HepG2 (cell line): Measurements from ENCODE around the gene PNKP. TPM values are rescaled to one million over a fixed set of nuclear protein-coding genes. Genes with fewer than 3 reads are reported as not detected.

Experiments used
- ATAC-seq: fragments of 200-7000 bp; cut with Tn5 transposase; 3 replicates; pipeline ENCODE4 v1.9.1; 2020; ENCODE audit warnings: mild to moderate bottlenecking, moderate library complexity
- BruUV-seq: library from RNA; stranded (reverse); fragments of 400-500 nt; replicated peaks from 2 replicates; lab custom pipeline; 2021; lab: Mats Ljungman, UMichigan
- CTCF ChIA-PET: fragments of 300-600 bp; formaldehyde crosslinking; extraction: SDS; loops from one replicate; lab custom pipeline; 2021; ENCODE audit warnings: low total read pairs, inconsistent platforms, low intra/inter-chr PET ratio; lab: Yijun Ruan, JAX
- POLR2A ChIA-PET: fragments of 350-600 bp; sonication (Branson Sonifier 250); formaldehyde crosslinking; loops from one replicate; lab custom pipeline; 2020; ENCODE audit warnings: antibody characterized with exemption, inconsistent platforms; lab: Yijun Ruan, JAX
- DNase-seq: peaks from one replicate; pipeline ENCODE4 v3.0.0-alpha.2; 2015; ENCODE audit warnings: low spot score
- FAIRE-seq: peaks from 3 replicates; lab custom pipeline; 2011; peaks lifted over from hg19 to GRCh38; lab: Jason Lieb, UNC
- H2AFZ ChIP-seq: one replicate; pipeline ENCODE4 v1.6.1; 2011; ENCODE audit warnings: low read length, inconsistent platforms
- H3K27ac ChIP-seq: fragments of 300-600 bp; 3 replicates; pipeline ENCODE4 v1.8.0; 2011; ENCODE audit warnings: mixed run types, mild to moderate bottlenecking, mixed read lengths, low read length, inconsistent platforms; ENCODE audit not compliant: insufficient read depth; ENCODE audit errors: extremely low read length
- H3K27me3 ChIP-seq, 2 experiments: fragments of 200-600 bp in 1 of 2; 2 replicates in 1 of 2; 3 replicates in 1 of 2; pipeline versions ENCODE4 v1.6.0 to v1.8.0; 2011; ENCODE audit warnings: low read length in 2 of 2, mild to moderate bottlenecking in 2 of 2, moderate library complexity in 2 of 2, inconsistent platforms in 1 of 2; ENCODE audit not compliant: insufficient read depth in 2 of 2, control insufficient read depth in 1 of 2
- H3K36me3 ChIP-seq, 2 experiments: fragments of 200-600 bp in 1 of 2; replicated peaks in 1 of 2; 2 replicates in 1 of 2; 3 replicates in 1 of 2; pipeline versions ENCODE4 v1.5.1 to v1.8.0; 2011; ENCODE audit warnings: low read length in 2 of 2, inconsistent platforms in 1 of 2; ENCODE audit not compliant: insufficient read depth in 2 of 2, control insufficient read depth in 1 of 2
- H3K4me1 ChIP-seq: 2 replicates; pipeline ENCODE4 v1.5.1; 2012; ENCODE audit warnings: low read length, inconsistent platforms; ENCODE audit not compliant: insufficient read depth
- H3K4me2 ChIP-seq: 2 replicates; pipeline ENCODE4 v1.6.0; 2011; ENCODE audit warnings: low read depth, low read length, inconsistent platforms
- H3K4me3 ChIP-seq, 3 experiments: fragments of 200-600 bp in 1 of 3; sonication (generic), shearing (Covaris generic) in 1 of 3; replicated peaks in 1 of 3; 2 replicates each; pipeline ENCODE4 v1.5.1; 2011 to 2016; ENCODE audit warnings: low read length in 3 of 3, inconsistent platforms in 2 of 3, low read depth in 2 of 3, mild to moderate bottlenecking in 2 of 3, control low read depth in 1 of 3, mixed read lengths in 1 of 3; ENCODE audit not compliant: insufficient read depth in 1 of 3
- H3K79me2 ChIP-seq: one replicate; pipeline ENCODE4 v1.6.1; 2011; ENCODE audit warnings: low read length, inconsistent platforms; ENCODE audit not compliant: insufficient read depth
- H3K9ac ChIP-seq: 2 replicates; pipeline ENCODE4 v1.6.0; 2011; ENCODE audit warnings: mild to moderate bottlenecking, low read depth, low read length, inconsistent platforms; ENCODE audit not compliant: insufficient read depth
- H3K9me3 ChIP-seq: 2 replicates; pipeline ENCODE4 v1.5.1; 2012; ENCODE audit warnings: mild to moderate bottlenecking, low read length
- H4K20me1 ChIP-seq: 2 replicates; pipeline ENCODE4 v1.6.0; 2011; ENCODE audit warnings: inconsistent platforms, mild to moderate bottlenecking, low read length, moderate library complexity; ENCODE audit not compliant: insufficient read depth
- CREM ChIP-seq, 2 experiments: sonication (generic) in 1 of 2; formaldehyde crosslinking in 1 of 2; IDR thresholded peaks; 2 replicates each; pipeline versions ENCODE4 v1.4.0 to v1.6.1; 2016 to 2020; ENCODE audit warnings: antibody characterized with exemption in 1 of 2, mild to moderate bottlenecking in 1 of 2, missing genetic modification reagents in 1 of 2
- GMEB1 ChIP-seq: sonication (generic); formaldehyde crosslinking; IDR thresholded peaks from 2 replicates; pipeline ENCODE4 v1.5.1; 2020; ENCODE audit warnings: missing genetic modification reagents, mild to moderate bottlenecking, borderline replicate concordance
- HNRNPK ChIP-seq: fragments of 200-400 bp; formaldehyde crosslinking; IDR thresholded peaks from 2 replicates; pipeline ENCODE4 v1.6.1; 2018; ENCODE audit warnings: low read length, low read depth, moderate library complexity, mild to moderate bottlenecking; ENCODE audit not compliant: poor library complexity, severe bottlenecking
- NKX3-1 ChIP-seq: sonication (generic); formaldehyde crosslinking; IDR thresholded peaks from 2 replicates; pipeline ENCODE4 v1.5.0; 2020; ENCODE audit warnings: missing genetic modification reagents
- WGBS: methylation state at CpG from one replicate; pipeline ENCODE4 v1.1.6; 2017; ENCODE audit warnings: low lambda C conversion rate; 5-methylcytosine and 5-hydroxymethylcytosine counted together
- in situ Hi-C: cut with HindIII; loops from 2 replicates; pipeline ENCODE4 v1.10.0; 2017; ENCODE audit warnings: low pct_unique_long_range_greater_than_20kb; ENCODE audit not compliant: extremely low pct_ligation_motif_present
- intact Hi-C: fragments of 100-400 bp; cut with micrococcal nuclease; formaldehyde crosslinking; loops from one replicate; pipeline ENCODE4 v1.10.0; 2022; ENCODE audit not compliant: unreplicated experiment
- polyA plus RNA-seq, 8 experiments: library from polyadenylated mRNA; depleted of rRNA in 3 of 8; stranded (reverse) in 7 of 8; unstranded in 1 of 8; fragments of >200 nt; fragmentation: Illumina TruSeq in 4 of 8; extraction: Trizol in 4 of 8; gene quantifications; 2 replicates each; pipeline versions ENCODE4 v1.2.1 to v1.2.3, GENCODE V29; 2011 to 2016; ENCODE audit warnings: low read depth in 4 of 8, missing spikeins in 1 of 8, mixed read lengths in 1 of 8; ENCODE audit not compliant: insufficient read depth in 1 of 8
- total RNA-seq, 5 experiments: library from RNA; depleted of rRNA; stranded (reverse); fragments of >200 nt; fragmentation: Illumina TruSeq; extraction: Trizol; gene quantifications; 2 replicates each; pipeline ENCODE4 v1.2.3, GENCODE V29; 2016; ENCODE audit warnings: low read depth in 1 of 5
- TF ChIP-seq, protein P1 (sequence below), 2 experiments: sonication (generic) in 1 of 2; formaldehyde crosslinking in 1 of 2; IDR thresholded peaks; 2 replicates each; pipeline versions ENCODE4 v1.6.1 to v1.9.0; 2014 to 2022; ENCODE audit warnings: antibody characterized with exemption in 1 of 2, borderline replicate concordance in 1 of 2, inconsistent platforms in 1 of 2, low read depth in 1 of 2, missing genetic modification reagents in 1 of 2

PNKP gene
- total and polyA plus RNA-seq, 2 of the 13 experiments (the other 11 are each of a cell fraction or from before 2014, with no cell fraction given), result 12.7 to 27.1 TPM

DNA sequence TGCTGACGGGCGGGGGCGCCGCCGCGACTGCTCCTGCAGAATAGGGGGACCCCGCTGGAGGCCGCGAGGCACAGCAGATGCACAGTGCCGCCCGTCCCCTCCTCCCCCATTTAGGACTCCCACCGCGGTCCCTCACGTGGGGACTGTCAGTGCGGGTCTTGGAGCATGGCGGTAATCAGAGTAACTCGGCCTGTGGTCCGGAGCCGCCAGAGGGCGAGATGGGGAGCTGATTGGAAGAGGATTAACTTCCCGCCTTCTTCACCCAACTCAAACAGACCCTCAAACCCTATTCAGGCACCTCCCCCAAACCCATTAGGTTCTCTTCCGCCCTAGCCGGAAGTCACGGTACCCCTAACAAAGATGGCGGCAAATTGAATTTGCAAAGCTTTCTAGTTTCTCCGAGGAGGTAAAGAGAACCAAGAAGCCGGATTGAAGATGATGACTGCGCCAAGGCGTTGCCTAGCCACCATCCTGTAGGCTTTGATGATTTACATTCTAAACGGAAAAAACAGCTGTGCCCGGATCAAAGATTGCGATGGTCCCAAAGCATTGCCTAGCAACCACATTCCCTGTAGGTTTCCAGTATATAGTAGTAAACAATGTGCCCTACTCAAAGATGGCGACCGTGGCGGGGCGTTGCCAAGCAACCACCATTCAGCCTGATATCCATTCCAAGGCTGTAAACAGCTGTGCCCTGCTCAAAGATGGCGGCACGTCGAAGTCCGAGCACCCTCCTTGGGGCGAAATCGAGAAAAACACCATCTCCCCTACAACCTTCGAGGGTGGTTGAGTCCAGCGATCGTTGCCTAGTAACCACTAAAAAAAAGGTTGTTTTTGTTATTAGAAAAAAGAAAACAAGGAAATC lies 54.1 kb downstream of the PNKP start, which contains the start of gene FUZ (continued):
- TF ChIP-seq, protein P1, sequence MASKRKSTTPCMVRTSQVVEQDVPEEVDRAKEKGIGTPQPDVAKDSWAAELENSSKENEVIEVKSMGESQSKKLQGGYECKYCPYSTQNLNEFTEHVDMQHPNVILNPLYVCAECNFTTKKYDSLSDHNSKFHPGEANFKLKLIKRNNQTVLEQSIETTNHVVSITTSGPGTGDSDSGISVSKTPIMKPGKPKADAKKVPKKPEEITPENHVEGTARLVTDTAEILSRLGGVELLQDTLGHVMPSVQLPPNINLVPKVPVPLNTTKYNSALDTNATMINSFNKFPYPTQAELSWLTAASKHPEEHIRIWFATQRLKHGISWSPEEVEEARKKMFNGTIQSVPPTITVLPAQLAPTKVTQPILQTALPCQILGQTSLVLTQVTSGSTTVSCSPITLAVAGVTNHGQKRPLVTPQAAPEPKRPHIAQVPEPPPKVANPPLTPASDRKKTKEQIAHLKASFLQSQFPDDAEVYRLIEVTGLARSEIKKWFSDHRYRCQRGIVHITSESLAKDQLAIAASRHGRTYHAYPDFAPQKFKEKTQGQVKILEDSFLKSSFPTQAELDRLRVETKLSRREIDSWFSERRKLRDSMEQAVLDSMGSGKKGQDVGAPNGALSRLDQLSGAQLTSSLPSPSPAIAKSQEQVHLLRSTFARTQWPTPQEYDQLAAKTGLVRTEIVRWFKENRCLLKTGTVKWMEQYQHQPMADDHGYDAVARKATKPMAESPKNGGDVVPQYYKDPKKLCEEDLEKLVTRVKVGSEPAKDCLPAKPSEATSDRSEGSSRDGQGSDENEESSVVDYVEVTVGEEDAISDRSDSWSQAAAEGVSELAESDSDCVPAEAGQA (IDR thresholded peaks at IDR 0.05; ENCODE audit: low read depth), result 0 out of 2 replicates have a peak, but pooled peaks have one; percentile 54
- TF ChIP-seq, protein P1 (CRISPR knock-in tag; IDR thresholded peaks at IDR 0.05; ENCODE audit: borderline replicate concordance), result no peak

GRCh38 chr19:49812452-49812996 lies 54.9 kb downstream of the PNKP start:
- DNase-seq (no peak), FAIRE-seq (no peak), ATAC-seq (no peak)
- Histone ChIP-seq H4K20me1 (no peaks in the 10 kb centered on the region), H3K79me2 (no peaks in the 10 kb centered on the region), H3K36me3 (no peaks in the 10 kb centered on the region), H3K27me3 (no peaks in the 10 kb centered on the region), H3K4me2 (no peak overlapping the region), H3K27ac (no peak overlapping the region), H3K9me3 (no peaks in the 10 kb centered on the region), H3K9ac (no peak overlapping the region), H2AFZ (no peak overlapping the region), H3K4me1 (peaks cover 14% of the 10 kb centered on the region), H3K4me3 (no peak overlapping the region)
- intact Hi-C loops, result loop anchor here (10.0 kb wide), 1 partner anchor 48 kb away; the partner anchor contains the start of genes AP2A1 and TSKS
- in situ Hi-C loops, result no loop called here
- 77% methylated on average over 7 of the region's 11 CpGs for WGBS
- POLR2A ChIA-PET, result no interaction called here
- TF ChIP-seq NKX3-1 (CRISPR knock-in tag) (no peak), GMEB1 (no peak), HNRNPK (no peak), CREM (IDR thresholded peaks at IDR 0.05) (no peak), CREM (CRISPR knock-in tag; IDR thresholded peaks at IDR 0.05) (no peak)
- no TSS peak for BruUV-seq
- CTCF ChIA-PET, result no interaction called here
